CMK (cell line): ENCODE results near the gene ANXA6.
"Not testable (repeated sequence)": the region's sequence is repeated elsewhere in the genome, so short reads cannot be mapped to it uniquely, and the experiment has no call there.

Source experiments
- DNase-seq: peaks from one replicate; pipeline ENCODE4 v3.0.0-alpha.2; 2010; ENCODE audit warnings: low read depth

Gene ANXA6

GRCh38 chr5:151180291-151180690 is 22.7 kb upstream of the ANXA6 start:
- DNase-seq = no peak

GRCh38 chr5:151179489-151179840 is 21.9 kb upstream of the ANXA6 start:
- no peak for DNase-seq

DNA sequence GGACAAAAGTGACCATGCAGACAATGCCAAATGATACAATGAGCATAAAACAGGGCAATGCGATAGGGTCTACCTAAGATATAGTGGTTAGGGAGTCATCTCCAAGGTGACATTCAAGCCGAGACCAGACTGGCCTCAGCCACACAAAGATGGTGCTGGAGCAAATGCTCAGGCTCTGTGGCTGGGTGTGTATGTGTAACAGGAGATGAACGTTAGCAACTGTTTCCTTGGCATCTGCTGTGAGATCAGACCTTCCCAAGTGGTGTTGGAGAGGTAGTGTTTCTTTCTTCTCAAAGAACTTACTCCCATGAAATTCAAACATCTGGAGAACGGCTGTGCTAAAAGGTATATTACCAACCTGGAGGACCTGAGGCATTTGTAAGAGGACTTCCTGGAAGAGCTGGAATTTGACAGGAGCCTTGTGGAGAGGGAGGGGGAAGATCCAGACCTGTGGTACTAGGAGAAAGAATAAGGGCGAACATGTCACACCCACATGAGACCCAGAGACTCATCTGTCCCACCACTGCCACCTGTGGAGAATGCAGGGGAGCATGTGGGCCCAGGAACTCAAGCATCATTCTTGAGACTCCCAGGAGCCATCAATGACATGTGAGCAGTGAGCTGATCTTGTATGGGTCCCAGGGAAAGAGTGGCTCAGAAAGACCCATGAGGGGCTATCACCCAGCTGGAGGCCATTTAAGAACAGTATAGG is 21.4 kb upstream of the ANXA6 start:
- DNase-seq = no peak

GRCh38 chr5:151178372-151178771 is 20.8 kb upstream of the ANXA6 start:
- no peak for DNase-seq

- not testable (repeated sequence) for DNase-seq
These were observed 18.7 kb upstream of the ANXA6 start for GRCh38 chr5:151176268-151176667.

DNA sequence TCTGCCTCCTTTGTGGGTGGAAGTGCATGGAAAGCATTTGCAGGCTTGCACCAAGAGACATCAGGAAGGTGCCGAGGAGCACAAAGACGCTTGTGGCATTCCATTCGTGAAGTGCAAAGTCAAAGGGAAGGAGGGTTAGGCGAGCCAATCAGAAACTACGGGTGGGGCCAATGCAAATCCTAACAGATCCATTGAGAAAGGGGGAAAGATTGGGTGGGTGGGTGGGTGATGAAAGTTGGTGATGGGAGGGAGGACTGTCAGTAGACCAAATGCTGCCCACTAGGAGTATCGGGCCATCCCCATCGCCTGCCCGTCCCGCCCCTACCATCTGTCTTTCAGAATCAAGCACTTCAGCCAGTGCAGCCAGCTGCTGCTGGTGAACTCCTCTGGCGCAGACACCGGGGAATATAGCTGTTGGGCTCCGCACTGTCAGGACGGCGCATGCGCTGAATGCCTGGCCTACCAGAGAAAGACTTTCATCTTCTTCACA is 17.1 kb upstream of the ANXA6 start:
- DNase-seq = no peak

DNA sequence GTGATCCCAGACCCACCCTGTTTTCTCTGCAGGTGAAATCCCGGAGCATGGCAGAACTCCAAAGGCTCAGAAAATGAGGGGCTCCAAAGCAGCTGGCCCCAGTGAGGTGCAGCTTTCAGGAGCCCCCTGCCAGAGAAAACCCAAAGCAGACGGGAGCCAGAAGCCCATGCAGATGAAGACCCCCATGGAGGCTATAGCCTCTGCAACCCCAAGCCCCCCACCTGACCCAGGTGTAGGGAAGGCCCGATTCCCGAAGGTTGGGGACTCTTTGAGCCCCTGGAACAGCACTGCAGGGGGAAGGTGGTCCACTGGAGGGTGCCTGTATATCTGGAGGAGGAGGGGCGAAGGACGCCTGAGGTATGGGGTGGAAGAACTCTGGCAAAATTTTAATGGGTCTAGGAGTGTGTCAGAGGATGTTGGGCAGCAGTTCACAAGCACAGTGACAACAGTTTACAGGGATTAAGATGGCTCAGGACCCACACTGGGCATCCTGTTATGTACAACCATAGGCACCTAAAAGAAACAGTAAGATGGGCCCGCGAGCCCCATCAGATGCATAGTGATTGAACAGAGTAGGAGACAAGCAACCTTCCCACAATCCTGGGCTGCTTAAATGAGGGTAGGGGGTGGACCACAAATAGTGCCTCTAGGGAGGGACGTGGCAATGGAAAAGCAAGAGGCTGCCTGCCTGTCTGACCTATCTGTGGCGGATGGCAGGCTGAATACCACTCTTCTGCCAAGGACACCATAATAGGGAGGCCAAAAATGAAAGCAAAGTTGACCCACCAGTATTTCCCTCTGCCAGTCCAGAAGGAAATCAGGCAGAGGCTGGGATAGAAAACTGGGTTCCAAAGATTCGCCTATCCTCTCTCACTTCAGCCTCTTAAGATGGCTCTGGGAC is 16.4 kb upstream of the ANXA6 start:
- DNase-seq = no peak

- no peak for DNase-seq
These were observed 13.9 kb upstream of the ANXA6 start for GRCh38 chr5:151171529-151171928.

DNA sequence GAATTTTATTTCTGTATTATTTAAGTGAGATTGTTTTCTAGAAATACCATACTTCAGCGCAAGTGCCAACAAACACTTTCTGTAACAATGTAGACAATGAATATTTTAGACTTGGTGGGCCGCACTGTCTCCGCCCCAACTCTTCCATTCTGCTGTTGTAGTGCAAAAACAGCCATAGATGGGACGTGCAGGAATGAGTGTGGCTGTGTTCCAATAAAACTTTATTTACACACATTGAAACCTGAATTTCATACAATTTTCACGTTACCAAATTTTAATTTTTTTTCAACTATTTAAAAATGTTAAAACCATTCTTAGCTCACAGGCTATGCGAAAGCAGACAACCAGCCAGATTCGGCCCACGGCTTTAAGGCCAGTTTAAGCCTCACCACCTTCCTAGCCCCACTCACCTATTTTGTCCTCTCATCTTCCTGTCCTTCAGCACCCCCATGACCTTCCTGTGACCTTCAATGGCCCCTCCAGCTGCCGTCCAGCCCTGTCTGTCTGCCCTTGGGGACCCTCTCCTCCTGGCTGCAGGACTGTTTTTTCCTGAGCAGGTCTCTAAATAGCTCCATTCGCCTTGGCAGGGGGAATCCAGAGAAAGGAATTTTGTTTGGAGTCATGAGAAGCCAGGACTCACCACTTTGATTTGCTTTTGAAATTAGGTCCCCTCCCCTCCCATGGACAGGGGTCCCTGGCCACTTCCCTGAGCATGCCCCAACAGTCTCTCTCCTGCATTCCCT is 11.2 kb upstream of the ANXA6 start:
- no peak for DNase-seq

DNA sequence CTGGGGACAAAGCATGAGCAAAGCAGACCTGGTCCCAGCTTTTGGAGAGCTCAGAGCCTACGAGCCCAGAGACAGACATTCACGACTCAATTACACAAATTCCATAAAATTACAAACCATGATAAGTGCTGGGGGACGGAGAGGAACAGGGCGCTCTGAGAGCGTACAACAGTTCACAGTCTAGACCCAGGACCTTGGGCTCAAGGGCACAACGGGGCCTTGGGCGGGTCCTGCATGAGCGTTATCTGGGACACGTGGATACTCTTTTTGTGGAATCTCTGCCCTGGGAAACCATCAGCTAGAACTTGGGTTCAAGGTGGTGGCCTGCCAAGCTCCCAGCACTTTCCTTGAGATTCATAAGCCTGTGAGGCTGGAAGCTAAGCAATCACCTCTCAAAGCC is 9.4 kb upstream of the ANXA6 start:
- no peak for DNase-seq

- DNase-seq = no peak
These were observed 7.3 kb upstream of the ANXA6 start for GRCh38 chr5:151164687-151165392.

DNA sequence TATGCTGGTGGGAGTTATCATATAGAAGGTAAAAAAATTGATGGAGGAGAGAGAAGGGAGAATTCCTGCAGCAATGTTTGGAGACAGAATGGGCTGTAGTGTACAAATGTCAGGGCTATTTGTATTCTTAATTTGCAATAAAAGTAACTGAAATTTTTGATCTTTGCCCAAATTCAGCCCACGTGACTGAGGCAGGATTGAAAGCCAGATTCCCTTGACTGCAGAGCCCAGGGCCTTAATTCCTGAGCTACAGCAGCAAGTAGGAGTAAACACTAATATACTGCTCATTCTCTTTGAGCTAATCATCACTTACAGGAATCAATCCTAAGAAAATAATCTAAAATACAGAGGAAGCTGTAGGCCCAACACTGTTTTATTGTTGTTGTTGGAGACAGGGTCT is 5.2 kb upstream of the ANXA6 start:
- DNase-seq = no peak

DNA sequence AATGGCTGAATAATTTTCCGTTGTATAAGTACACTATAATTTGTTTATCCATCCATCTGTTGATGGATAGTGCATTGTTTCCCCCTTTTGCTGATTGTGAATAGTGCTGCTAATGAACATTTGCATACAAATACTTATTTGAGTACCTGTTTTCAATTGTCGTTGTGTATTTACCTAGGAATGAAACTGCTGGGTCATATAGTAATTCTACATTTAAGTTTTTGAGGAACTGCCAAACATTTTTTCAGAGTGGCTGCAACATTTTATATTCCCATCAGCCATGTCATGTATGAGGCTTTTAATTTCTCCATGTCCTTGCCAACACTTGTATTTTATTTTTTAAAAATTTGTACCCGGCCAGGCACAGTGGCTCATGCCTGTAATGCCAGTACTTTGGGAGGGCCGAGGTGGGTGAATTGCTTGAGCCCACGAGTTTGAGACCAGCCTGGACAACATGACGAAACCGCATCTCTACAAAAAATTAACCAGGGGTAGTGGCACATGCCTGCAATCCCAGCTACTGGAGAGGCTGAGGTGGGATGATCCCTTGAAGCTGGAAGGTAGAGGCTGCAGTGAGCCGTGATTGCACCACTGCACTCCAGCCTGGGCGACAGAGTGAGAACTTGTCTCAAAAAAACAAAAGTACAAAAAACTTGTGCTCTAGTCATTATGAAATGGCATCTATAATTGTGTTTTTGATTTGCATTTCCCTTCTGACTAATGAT is 2.2 kb upstream of the ANXA6 start:
- no peak for DNase-seq

DNA sequence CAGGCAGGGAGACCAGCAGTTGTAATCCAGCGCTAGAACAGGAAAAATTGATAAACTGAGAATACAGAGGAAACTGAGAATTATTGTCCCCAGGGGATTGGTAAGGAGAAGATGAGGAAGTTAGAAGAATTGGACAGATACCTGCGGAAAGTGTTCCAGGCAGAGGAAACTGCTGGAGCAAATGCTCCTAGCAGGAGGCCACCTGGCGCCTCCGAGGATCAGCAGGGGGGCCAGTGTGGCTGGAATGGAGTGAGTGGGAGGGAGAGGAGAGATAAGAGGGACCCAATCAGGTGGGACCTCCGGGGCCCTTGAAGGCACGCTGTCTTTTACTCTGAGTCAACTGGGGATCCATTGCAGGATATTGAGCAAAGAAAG is 695 bp upstream of the ANXA6 start:
- DNase-seq = no peak

- no peak for DNase-seq
These were observed 815 bp downstream of the ANXA6 start for GRCh38 chr5:151156507-151157420.

DNA sequence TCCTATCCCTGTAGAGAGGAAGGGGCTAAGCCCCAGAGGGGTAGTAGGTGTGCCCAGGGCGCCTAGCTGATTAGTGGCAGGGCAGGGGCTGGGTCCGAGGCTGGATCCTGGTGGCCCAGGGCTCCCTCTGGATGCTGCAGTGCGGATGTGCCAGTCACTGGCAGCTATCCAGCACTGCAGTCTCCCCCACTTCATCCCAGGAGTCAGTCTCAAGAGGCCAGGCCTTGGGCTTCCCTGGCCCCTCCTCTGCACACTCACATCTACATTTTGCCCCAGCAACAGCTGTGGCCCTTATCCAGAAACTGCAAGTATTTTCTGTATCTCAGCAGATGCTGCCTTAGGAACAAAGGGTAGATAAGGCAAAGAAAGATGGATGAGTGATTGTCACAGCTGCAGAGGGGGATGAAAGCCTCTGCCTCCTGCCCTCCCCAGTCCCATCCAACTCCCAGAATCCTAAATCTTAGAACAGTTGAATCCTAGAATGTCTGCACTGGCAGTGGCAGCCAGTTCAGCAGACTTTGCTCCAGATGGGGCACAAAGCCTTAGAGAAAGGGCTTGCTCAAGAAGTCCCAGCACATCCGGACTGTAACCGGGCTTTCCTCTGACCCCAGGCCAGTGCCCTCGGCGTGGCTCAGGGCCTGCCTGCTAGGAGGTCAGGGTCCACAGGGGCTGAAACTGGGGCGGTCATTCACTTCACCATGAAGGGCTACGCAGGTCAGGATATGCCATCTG is 1.6 kb downstream of the ANXA6 start:
- no peak for DNase-seq

DNA sequence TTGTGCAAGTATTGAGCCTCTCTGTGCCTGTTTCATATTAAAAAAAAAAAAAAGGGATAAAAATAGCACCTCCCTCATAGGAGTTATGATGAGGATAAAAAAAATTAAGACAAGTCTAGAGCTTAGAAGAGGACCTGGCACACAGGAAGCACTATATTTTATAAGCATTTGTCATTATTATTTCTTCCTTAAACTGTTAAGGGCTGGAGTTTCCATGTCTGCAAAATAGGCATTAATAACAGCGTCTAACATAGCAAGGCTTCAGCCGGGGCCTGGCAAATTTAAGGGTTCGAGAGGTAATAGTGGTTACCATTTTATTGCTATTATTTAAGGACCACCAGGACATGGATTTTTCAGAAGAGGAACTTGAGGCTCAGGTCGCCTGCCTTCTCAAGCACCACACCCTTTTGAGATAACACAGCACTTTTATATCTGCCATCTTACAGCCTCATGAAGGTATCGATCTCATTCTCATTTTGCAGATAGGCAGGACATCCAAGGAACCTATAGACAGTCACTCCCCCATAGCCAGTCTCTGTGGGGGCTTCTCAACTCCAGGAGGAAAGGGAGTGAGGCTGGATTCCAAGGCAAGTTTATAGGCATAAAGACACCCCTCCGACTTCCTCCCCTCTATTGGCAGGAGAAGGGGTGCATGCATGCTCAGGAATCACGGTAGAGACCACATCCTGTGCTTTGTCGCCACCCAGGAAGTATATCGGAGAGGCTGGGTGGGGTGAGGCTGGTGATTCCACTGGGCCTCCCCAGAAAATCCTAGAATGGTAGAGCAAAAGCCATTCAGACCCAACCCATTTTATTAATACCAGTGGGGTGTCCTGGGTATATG is 2.4 kb downstream of the ANXA6 start:
- DNase-seq = no peak

DNA sequence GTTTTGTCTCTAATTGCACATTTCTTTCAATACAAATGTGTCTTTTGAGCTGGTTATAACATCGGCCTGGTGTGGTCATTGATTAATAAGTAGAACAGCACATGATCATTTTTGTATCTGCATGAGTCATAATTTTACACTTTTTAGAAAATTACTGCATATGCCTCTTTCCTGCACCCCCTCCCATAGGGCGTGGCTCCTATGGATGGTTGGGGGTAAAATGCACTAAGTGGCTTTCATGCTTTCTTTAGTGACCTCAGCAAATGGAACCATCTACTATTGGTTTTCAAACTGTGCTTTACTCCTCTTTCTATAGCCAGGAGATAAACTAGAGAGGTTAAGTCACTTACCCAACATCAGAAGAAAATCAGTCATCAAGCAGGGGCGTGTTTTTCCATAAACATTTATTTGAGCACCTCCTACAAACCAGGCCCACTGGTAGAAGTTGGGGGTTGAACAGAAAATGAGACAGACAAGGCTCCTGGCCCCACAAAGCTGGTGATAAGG is 3.8 kb downstream of the ANXA6 start:
- no peak for DNase-seq
